HEK293 (cell line): Measurements from ENCODE around the gene KCNMA1.
A peak's percentile ranks its signal among the peaks of the same experiment; 100 is the strongest.

ENCODE experiments used
- CTCF ChIA-PET: fragments of 350-600 bp; formaldehyde crosslinking; extraction: SDS; loops from one replicate; lab custom pipeline; 2021; ENCODE audit warnings: antibody characterized with exemption; lab: Yijun Ruan, JAX
- POLR2A ChIA-PET: fragments of 300-600 bp; formaldehyde crosslinking; extraction: SDS; loops from one replicate; lab custom pipeline; 2020; ENCODE audit warnings: antibody characterized with exemption, inconsistent platforms; lab: Yijun Ruan, JAX
- H3K27ac ChIP-seq: fragments of 200-500 bp; sonication (Bioruptor generic); 2 replicates; pipeline ENCODE4 v1.5.1; 2014; ENCODE audit warnings: low read depth, low read length, control low read depth, inconsistent platforms; ENCODE audit errors: extremely low read depth
- H3K36me3 ChIP-seq, 2 experiments: fragments of 200-500 bp in 1 of 2; sonication (Bioruptor generic) in 1 of 2; 1 replicate in 1 of 2; 2 replicates in 1 of 2; pipeline ENCODE4 v1.5.1; 2014 to 2017; ENCODE audit warnings: inconsistent platforms in 2 of 2, low read length in 2 of 2; ENCODE audit not compliant: control insufficient read depth in 2 of 2, insufficient read depth in 1 of 2
- H3K4me1 ChIP-seq: fragments of 200-500 bp; sonication (Bioruptor generic); 2 replicates; pipeline ENCODE4 v1.5.1; 2014; ENCODE audit warnings: mild to moderate bottlenecking, low read length, inconsistent platforms; ENCODE audit not compliant: control insufficient read depth, insufficient read depth
- H3K4me3 ChIP-seq: 2 replicates; pipeline ENCODE4 v1.5.1; 2011; ENCODE audit warnings: low read depth, mild to moderate bottlenecking, control low read depth, low read length, moderate library complexity
- H3K9me3 ChIP-seq: fragments of 200-500 bp; sonication (Bioruptor generic); 2 replicates; pipeline ENCODE4 v1.5.1; 2014; ENCODE audit warnings: low read depth, low read length, inconsistent platforms; ENCODE audit not compliant: control insufficient read depth, insufficient read depth
- BCL11A ChIP-seq: fragments of 450-650 bp; formaldehyde crosslinking; IDR thresholded peaks from 2 replicates; pipeline ENCODE4 v1.5.1; 2016; ENCODE audit warnings: low read depth, missing biosample characterization, missing genetic modification characterization
- EGR2 ChIP-seq: fragments of 450-650 bp; formaldehyde crosslinking; IDR thresholded peaks from 2 replicates; pipeline ENCODE4 v1.5.1; 2016; ENCODE audit warnings: low read depth, missing biosample characterization, missing genetic modification characterization
- RBAK ChIP-seq: fragments of 450-650 bp; formaldehyde crosslinking; IDR thresholded peaks from 2 replicates; pipeline ENCODE4 v1.5.1; 2016; ENCODE audit warnings: missing biosample characterization, missing genetic modification characterization
- ZBTB17 ChIP-seq: fragments of 450-650 bp; formaldehyde crosslinking; IDR thresholded peaks from 2 replicates; pipeline ENCODE4 v1.5.1; 2016; ENCODE audit warnings: missing biosample characterization, missing genetic modification characterization
- ZBTB20 ChIP-seq: fragments of 450-650 bp; formaldehyde crosslinking; IDR thresholded peaks from 2 replicates; pipeline ENCODE4 v1.5.1; 2016; ENCODE audit warnings: missing biosample characterization, missing genetic modification characterization
- ZBTB21 ChIP-seq: fragments of 450-650 bp; formaldehyde crosslinking; IDR thresholded peaks from 2 replicates; pipeline ENCODE4 v1.5.1; 2017; ENCODE audit warnings: missing biosample characterization, missing genetic modification characterization
- ZBTB7A ChIP-seq: fragments of 450-650 bp; formaldehyde crosslinking; IDR thresholded peaks from 2 replicates; pipeline ENCODE4 v1.5.1; 2016; ENCODE audit warnings: low read depth, missing biosample characterization, missing genetic modification characterization
- ZNF140 ChIP-seq: fragments of 450-650 bp; formaldehyde crosslinking; IDR thresholded peaks from 2 replicates; pipeline ENCODE4 v1.5.1; 2016; ENCODE audit warnings: missing biosample characterization, missing genetic modification characterization
- ZNF292 ChIP-seq: fragments of 450-650 bp; formaldehyde crosslinking; IDR thresholded peaks from 2 replicates; pipeline ENCODE4 v1.5.1; 2016; ENCODE audit warnings: low read depth, missing biosample characterization, missing genetic modification characterization, borderline replicate concordance
- ZNF324 ChIP-seq: fragments of 450-650 bp; formaldehyde crosslinking; IDR thresholded peaks from 2 replicates; pipeline ENCODE4 v1.5.1; 2016; ENCODE audit warnings: missing biosample characterization, missing genetic modification characterization
- ZNF366 ChIP-seq: fragments of 450-650 bp; formaldehyde crosslinking; conservative IDR thresholded peaks from 2 replicates; pipeline ENCODE4 v1.5.1; 2016; ENCODE audit warnings: missing biosample characterization, missing genetic modification characterization
- ZNF37A ChIP-seq: fragments of 450-650 bp; IDR thresholded peaks from 2 replicates; pipeline ENCODE4 v1.5.1; 2018; ENCODE audit warnings: missing biosample characterization, missing genetic modification characterization
- ZNF391 ChIP-seq: fragments of 450-650 bp; formaldehyde crosslinking; IDR thresholded peaks from 2 replicates; pipeline ENCODE4 v1.5.1; 2016; ENCODE audit warnings: low read depth, missing biosample characterization, missing genetic modification characterization, borderline replicate concordance
- ZNF404 ChIP-seq: fragments of 450-650 bp; formaldehyde crosslinking; IDR thresholded peaks from 2 replicates; pipeline ENCODE4 v1.5.1; 2017; ENCODE audit warnings: missing biosample characterization, missing genetic modification characterization
- ZNF510 ChIP-seq: fragments of 450-650 bp; formaldehyde crosslinking; IDR thresholded peaks from 2 replicates; pipeline ENCODE4 v1.5.1; 2018; ENCODE audit warnings: mild to moderate bottlenecking, missing genetic modification characterization, missing biosample characterization; ENCODE audit not compliant: insufficient replicate concordance
- ZNF544 ChIP-seq: fragments of 450-650 bp; formaldehyde crosslinking; IDR thresholded peaks from 2 replicates; pipeline ENCODE4 v1.5.0; 2017; ENCODE audit warnings: missing biosample characterization, missing genetic modification characterization
- ZNF558 ChIP-seq: fragments of 450-650 bp; formaldehyde crosslinking; IDR thresholded peaks from 2 replicates; pipeline ENCODE4 v1.5.1; 2016; ENCODE audit warnings: missing biosample characterization, missing genetic modification characterization
- ZNF596 ChIP-seq: fragments of 450-650 bp; IDR thresholded peaks from 2 replicates; pipeline ENCODE4 v1.5.0; 2018; ENCODE audit warnings: missing biosample characterization, mild to moderate bottlenecking, missing genetic modification characterization, moderate library complexity
- ZNF660 ChIP-seq: fragments of 450-650 bp; IDR thresholded peaks from 2 replicates; pipeline ENCODE4 v1.5.1; 2018; ENCODE audit warnings: missing biosample characterization, mild to moderate bottlenecking, missing genetic modification characterization
- ZSCAN16 ChIP-seq: fragments of 450-650 bp; formaldehyde crosslinking; IDR thresholded peaks from 2 replicates; pipeline ENCODE4 v1.5.1; 2016; ENCODE audit warnings: missing biosample characterization, missing genetic modification characterization
- TF ChIP-seq, protein P1 (sequence below): fragments of 450-650 bp; formaldehyde crosslinking; IDR thresholded peaks from 2 replicates; pipeline ENCODE4 v1.5.1; 2016; ENCODE audit warnings: missing biosample characterization, missing genetic modification characterization
- TF ChIP-seq, protein P2 (sequence below): sonication (generic); formaldehyde crosslinking; IDR thresholded peaks from 2 replicates; pipeline ENCODE4 v1.8.1; 2022; ENCODE audit warnings: mild to moderate bottlenecking, moderate library complexity, missing genetic modification reagents
- TF ChIP-seq, protein P3 (sequence below): fragments of 450-650 bp; formaldehyde crosslinking; IDR thresholded peaks from 2 replicates; pipeline ENCODE4 v1.5.1; 2016; ENCODE audit warnings: missing biosample characterization, missing genetic modification characterization

The KCNMA1 gene

DNA sequence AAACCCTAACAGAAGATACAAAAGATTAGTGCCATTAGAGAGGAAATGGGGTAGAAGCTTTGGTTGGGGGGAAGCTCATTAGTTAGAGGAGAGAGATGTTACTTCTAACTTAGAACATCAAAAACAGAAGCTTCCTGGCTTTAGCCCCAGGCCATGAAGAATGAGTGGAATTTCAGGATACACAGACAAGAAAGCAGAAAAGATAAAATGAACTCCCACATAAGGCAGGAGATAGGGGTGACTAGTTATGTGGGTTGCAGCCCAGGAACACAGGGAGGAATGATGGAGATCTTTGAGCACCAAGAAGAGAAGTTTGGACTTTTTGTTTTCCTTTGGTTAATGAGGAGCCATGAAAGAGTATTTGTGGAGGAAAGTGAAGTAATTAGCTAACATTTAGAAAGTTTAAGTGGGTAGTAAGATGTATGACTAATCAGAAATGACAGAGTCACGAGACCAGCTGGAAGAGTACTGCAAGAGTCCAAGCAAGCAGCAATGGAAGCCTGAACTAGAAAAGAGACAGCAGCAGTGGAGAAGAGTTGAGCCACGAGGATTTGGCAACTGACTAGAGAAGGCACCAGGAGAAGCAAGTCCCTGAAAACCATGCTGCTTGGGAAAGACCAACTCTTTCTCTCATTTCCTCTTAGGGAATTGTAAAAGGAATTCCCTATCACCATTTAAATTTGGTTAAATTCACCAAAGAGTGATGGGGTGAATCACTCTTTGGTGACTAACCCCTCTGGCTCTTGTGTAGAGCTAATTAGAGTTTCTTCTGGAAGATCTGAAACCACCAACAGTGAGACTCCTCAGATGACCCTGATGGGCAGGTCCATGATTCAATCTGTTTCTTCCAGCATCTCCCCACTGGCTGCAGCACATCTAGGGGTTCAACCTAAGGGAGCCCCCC lies 131.9 kb downstream of the KCNMA1 start (continued):
- TF ChIP-seq EGR2 (0 out of 2 replicates have a peak, but pooled peaks have one; percentile 15), ZNF366 (tag by site-specific recombination) (0 out of 2 replicates have a peak, but pooled peaks have one; percentile 16), ZNF510 (no peak), ZNF544 (tag by site-specific recombination) (no peak), RBAK (tag by site-specific recombination) (0 out of 2 replicates have a peak, but pooled peaks have one; percentile 14), BCL11A (tag by site-specific recombination) (no peak), ZNF596 (tag by site-specific recombination) (no peak), ZNF660 (0 out of 2 replicates have a peak, but pooled peaks have one; percentile 25)

GRCh38 chr10:77504873-77505257 lies 132.7 kb downstream of the KCNMA1 start:
- Histone ChIP-seq H3K4me1 (no peaks in the 10 kb centered on the region; the same call in 1 of the 2 replicates), H3K36me3 (no peaks in the 10 kb centered on the region), H3K27ac (no peak overlapping the region), H3K4me3 (no peak overlapping the region), H3K9me3 (no peaks in the 10 kb centered on the region)
- ChIA-PET CTCF (interaction anchor here (0.6 to 1.9 kb wide), 6 partner anchors 25 to 339 kb away, joined by 3 to 10 read pairs (median 3); no protein-coding TSS in a partner anchor), POLR2A (no interaction called here)
- TF ChIP-seq ZNF391 (tag by site-specific recombination) (no peak), ZNF660 (no peak), ZNF558 (no peak), ZNF292 (tag by site-specific recombination) (no peak), ZNF324 (tag by site-specific recombination) (no peak), ZSCAN16 (tag by site-specific recombination) (no peak), ZBTB7A (tag by site-specific recombination) (no peak), ZNF140 (tag by site-specific recombination) (no peak), ZBTB17 (tag by site-specific recombination) (no peak), ZNF544 (tag by site-specific recombination) (no peak)
- TF ChIP-seq, protein P1, sequence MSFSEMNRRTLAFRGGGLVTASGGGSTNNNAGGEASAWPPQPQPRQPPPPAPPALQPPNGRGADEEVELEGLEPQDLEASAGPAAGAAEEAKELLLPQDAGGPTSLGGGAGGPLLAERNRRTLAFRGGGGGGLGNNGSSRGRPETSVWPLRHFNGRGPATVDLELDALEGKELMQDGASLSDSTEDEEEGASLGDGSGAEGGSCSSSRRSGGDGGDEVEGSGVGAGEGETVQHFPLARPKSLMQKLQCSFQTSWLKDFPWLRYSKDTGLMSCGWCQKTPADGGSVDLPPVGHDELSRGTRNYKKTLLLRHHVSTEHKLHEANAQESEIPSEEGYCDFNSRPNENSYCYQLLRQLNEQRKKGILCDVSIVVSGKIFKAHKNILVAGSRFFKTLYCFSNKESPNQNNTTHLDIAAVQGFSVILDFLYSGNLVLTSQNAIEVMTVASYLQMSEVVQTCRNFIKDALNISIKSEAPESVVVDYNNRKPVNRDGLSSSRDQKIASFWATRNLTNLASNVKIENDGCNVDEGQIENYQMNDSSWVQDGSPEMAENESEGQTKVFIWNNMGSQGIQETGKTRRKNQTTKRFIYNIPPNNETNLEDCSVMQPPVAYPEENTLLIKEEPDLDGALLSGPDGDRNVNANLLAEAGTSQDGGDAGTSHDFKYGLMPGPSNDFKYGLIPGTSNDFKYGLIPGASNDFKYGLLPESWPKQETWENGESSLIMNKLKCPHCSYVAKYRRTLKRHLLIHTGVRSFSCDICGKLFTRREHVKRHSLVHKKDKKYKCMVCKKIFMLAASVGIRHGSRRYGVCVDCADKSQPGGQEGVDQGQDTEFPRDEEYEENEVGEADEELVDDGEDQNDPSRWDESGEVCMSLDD (tag by site-specific recombination), result no peak
- TF ChIP-seq, protein P2, sequence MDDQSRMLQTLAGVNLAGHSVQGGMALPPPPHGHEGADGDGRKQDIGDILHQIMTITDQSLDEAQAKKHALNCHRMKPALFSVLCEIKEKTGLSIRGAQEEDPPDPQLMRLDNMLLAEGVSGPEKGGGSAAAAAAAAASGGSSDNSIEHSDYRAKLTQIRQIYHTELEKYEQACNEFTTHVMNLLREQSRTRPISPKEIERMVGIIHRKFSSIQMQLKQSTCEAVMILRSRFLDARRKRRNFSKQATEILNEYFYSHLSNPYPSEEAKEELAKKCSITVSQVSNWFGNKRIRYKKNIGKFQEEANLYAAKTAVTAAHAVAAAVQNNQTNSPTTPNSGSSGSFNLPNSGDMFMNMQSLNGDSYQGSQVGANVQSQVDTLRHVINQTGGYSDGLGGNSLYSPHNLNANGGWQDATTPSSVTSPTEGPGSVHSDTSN (CRISPR knock-in tag), result no peak

GRCh38 chr10:77504196-77504872 lies 133.3 kb downstream of the KCNMA1 start:
- no peaks in the 10 kb centered on the region for H3K36me3 ChIP-seq
- TF ChIP-seq, protein P3, sequence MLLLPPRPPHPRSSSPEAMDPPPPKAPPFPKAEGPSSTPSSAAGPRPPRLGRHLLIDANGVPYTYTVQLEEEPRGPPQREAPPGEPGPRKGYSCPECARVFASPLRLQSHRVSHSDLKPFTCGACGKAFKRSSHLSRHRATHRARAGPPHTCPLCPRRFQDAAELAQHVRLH (tag by site-specific recombination), result no peak
- TF ChIP-seq ZNF404 (no peak), ZNF558 (no peak), ZBTB20 (tag by site-specific recombination) (no peak), ZBTB21 (tag by site-specific recombination) (no peak), ZNF37A (tag by site-specific recombination) (no peak)

More at GRCh38 chr10:77504196-77504872, 133.3 kb downstream of the KCNMA1 start:
- ChIA-PET POLR2A (no interaction called here), CTCF (interaction anchor here (0.6 to 1.9 kb wide), 8 partner anchors 25 to 339 kb away, joined by 3 to 10 read pairs (median 3); no protein-coding TSS in a partner anchor)
- Histone ChIP-seq H3K27ac (no peak overlapping the region), H3K9me3 (no peaks in the 10 kb centered on the region), H3K4me3 (no peak overlapping the region), H3K4me1 (no peaks in the 10 kb centered on the region; the same call in 1 of the 2 replicates)
